GM19239 (cell line): ENCODE measurements around the gene MEGF6.
A peak's percentile ranks its signal among the peaks of the same experiment; 100 is the strongest.

Experiments used
- DNase-seq: peaks from one replicate; pipeline ENCODE4 v3.0.0; 2011; ENCODE audit warnings: low spot score; ENCODE audit not compliant: insufficient read length
- FAIRE-seq: peaks from 2 replicates; lab custom pipeline; 2011; peaks lifted over from hg19 to GRCh38; lab: Jason Lieb, UNC

MEGF6 gene

DNA sequence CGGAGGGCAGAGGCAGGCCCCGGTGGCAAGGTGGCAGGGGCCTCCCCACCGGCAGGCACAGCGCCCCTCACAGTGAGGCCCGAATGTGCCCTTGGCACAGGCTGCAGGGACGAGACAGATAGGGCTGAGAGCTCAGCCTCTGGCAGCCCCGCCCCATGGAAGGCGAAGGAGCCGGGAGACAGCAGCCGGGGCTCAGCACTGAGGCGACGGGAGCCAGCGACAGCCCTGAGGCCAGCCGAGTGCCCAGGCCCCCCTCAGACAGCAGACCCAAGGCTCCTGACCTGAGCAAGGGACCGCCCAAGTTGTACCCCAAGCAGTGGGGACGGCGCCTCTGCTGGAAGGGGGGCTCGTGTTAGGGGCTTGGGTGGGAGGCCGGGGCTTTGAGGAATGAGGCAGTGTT is 113.8 kb downstream of the MEGF6 start:
- DNase-seq (no peak), FAIRE-seq (no peak)

- no peak for DNase-seq
- FAIRE-seq, result no peak
Measured at GRCh38 chr1:3496916-3497315, 114.4 kb downstream of the MEGF6 start.

DNA sequence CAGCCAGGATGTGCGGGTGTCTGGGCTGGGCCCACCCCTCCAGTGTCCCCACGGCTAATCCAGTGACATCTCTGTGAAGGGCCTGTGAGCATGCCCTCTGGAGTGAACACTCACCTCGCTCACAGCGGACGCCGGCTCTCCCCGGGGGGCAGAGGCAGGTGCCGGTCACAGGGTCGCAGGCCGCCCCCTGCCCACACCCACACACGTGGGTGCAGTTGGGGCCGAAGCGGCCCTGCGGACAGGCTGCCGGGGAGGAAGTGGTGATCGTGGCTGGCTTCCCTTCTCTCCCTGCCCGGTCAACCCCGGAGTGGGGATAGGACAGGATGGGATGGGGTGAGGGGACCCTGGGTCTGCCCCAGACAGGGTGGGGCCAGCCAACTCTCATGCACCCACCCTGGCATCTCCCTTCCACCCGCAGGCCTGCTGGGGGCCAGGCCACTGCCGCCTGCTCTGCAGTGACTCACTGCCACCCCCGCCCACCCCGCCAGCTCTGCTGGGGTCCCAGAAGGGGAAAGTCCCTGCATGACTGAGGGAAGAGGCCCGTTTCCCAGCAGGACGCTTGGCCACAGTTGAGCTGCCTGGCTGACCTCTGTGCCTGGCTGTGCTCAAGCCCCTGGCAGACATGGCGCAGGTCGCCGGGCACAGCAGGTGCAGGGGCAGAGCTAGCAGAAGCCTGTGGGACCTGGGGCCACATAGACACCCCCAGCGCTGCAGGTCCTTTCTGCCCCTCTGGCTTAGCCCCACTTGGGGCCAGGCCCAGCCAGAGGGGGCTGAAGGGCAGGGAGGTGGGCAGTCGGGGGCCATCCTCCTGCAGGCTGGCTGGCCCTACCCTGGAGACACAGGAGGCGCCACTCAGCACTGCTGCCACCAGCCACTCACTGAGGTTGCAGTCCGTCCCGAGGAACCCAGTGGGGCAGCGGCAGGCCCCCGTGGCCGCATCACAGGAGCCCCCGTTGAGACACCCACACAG is 115.2 kb downstream of the MEGF6 start:
- FAIRE-seq (no peak), DNase-seq (no peak)

DNA sequence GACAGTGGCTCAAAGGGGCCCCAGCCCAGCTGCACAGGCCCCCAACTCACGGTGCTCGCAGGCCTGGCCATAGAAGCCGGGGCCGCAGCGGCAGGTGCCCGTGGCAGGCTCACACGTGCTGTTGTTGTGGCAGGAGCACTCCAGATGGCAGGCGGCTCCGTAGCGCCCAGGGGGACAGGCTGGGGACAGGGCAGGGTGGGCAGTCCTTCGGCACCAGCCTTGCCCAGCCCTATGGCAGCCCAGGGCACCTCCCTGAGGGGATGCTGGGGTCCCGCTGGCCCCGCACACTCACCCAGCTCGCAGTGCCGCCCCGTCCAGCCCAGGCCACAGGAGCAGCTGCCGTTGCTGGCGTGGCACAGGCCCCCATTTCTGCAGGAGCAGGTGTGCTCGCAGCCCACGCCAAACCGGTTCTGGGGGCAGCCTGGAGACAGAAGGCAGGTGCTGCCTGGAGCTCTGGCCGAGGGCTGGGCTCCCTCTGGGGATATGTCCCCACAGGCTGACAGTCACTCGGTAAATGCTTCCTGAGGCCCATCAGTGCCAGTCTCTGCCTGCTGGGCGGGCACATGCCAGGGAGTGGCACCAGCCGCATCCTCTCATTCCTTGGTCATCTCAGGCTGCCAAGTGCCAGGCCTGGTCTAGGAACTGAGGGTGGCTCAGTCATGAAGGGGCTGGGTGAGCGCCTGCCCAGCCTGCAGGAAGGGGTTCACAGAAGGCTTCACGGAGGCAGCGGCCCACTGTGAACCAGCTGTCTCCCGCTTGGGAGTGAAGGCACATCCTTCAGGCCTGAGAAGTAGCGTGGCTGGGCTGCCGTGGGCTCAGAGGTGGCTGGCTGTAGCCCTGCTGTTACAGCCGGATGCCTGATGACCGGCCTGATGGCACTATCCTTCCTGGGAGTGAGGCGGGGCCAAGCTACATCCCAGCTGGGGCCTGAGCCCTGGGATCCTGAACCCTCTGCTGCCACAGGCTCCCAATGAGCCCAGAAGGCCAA is 116.7 kb downstream of the MEGF6 start:
- FAIRE-seq (no peak), DNase-seq (no peak)

DNA sequence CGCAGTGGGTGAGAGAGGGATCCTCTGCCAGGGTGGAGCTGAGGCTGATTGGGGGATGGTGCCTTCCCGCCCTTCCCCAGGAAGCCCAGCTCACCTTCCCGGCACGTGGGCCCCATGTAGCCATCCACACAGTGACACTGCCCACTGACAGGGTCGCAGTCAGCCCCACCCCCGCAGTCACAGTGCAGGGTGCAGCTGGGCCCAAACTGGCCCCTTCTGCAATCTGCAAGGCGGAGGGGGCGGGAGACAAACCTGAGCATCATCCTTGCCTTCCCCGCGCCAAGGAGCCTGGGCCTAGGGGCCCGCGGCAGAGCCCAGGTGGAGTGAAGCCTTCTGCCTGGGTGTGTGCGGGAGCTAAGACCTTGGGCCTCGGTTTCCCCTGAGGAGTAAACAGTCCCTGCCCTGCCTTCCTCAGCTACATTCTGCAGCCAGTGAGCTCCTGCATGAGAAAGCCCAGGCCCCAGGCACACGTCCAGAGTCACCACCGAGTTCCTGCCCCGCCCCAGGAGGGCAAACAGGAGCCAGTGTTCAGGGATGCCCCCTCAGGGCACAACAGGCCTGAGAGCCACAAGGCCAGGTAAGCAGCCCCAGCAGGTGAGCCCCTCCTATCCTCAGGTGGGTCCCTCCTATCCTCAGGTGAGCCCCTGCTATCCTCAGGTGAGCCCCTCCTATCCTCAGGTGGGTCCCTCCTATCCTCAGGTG is 118.6 kb downstream of the MEGF6 start:
- FAIRE-seq (no peak), DNase-seq (no peak)

- peak; percentile 54 for FAIRE-seq
- peak; percentile 93 for DNase-seq
Measured at GRCh38 chr1:3491291-3492246, 119.7 kb downstream of the MEGF6 start.

GRCh38 chr1:3490046-3490745 is 121.1 kb downstream of the MEGF6 start:
- FAIRE-seq (no peak), DNase-seq (no peak)

DNA sequence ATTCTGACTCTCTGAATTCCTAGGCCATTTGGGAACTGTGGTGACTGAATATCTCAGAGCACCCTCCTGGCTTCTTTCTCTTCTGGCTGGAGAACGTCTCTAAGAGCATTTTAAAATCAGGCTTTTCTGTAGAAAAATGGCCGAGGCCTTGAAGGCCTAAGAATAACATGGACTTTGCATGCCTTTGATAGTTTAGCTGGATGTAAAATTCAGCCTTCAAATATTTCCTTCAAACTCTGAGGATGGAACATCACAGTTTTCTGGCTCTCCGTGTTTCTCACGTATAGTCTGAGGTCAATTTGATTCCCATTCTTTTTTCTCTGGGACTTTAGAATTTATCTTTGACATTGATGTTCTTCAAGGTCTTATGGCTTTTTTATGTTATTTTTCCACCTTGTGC is 122.9 kb downstream of the MEGF6 start:
- FAIRE-seq (no peak), DNase-seq (no peak)

- no peak for FAIRE-seq
- no peak for DNase-seq
Measured at GRCh38 chr1:3485016-3485415, 126.3 kb downstream of the MEGF6 start.

- no peak for FAIRE-seq
- peak; percentile 65 for DNase-seq
Measured at GRCh38 chr1:3483801-3484444, 127.4 kb downstream of the MEGF6 start.

DNA sequence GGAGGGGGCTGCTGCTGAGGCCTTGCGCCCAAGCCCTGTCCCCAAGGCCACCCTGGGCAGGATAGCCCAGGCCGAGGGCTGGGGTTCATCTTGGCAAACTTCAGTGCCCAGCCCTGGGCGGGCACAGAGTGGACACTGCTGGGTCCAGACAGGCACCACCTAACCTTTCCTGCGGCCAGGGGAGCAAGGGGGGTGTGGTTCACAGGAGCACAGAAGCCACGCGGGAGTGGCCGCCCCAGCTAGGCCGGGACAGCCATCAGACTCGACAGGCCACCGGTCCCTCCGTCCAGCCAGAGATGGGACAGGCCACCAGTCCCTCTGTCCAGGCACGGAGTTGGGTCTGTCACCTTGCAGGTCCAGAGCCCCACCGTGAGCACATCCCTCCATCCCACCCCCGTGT is 127.9 kb downstream of the MEGF6 start:
- DNase-seq (no peak), FAIRE-seq (no peak)

DNA sequence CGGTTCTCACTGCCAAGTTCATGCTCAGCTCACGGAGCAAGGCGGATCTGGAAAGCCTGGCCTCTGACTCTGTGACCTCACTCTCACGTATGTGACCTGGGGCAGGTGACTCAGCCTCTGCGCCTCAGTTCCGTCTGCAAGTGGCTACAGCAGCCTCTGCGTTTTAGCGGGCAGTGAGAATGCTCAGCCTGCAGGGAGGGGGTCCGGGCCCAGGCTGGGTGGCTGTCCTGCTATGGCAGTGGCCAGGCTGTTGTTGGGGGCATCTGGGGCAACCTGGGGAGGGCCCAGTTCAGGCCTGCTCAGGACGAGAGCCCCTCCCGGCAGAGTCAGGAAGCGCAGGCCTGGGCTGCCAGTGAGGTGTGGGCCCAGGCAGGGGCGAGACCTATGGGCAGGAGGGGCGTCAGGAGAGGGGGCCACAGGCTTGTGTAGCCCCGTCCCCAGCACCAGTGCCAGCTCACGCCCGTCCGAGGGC is 128.9 kb downstream of the MEGF6 start:
- FAIRE-seq (no peak), DNase-seq (peak; percentile 53)

DNA sequence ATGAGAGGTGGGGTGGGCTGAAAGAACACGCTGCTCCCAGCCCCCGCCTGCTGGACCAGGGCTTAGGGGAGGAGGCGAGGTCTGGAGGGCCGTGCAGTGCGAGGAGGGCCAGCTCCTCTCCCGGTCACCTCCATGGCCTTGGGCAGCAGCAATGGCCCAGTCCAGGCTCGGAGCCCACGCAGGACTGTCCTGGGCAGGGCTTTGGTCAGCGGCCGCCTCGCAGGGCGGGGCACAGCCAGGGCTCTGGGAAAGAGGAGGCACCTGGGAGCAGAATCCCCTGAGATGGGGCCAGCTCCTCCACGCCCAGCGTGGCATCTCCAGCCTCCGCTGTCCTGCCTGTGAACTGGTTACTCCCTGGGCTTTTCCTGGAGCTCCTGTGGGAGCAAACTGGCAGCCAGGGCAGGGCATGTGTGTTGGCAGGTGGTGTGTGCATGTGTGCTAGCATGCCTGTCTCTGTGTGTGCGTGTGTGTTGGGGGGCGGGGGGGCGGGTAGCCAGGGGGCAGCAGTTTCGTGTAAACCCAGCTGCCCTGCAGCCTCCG is 129.4 kb downstream of the MEGF6 start:
- no peak for DNase-seq
- no peak for FAIRE-seq

GRCh38 chr1:3481046-3481445 is 130.3 kb downstream of the MEGF6 start:
- no peak for FAIRE-seq
- DNase-seq, result no peak

GRCh38 chr1:3480369-3480719 is 131.0 kb downstream of the MEGF6 start:
- FAIRE-seq (no peak), DNase-seq (no peak)

DNA sequence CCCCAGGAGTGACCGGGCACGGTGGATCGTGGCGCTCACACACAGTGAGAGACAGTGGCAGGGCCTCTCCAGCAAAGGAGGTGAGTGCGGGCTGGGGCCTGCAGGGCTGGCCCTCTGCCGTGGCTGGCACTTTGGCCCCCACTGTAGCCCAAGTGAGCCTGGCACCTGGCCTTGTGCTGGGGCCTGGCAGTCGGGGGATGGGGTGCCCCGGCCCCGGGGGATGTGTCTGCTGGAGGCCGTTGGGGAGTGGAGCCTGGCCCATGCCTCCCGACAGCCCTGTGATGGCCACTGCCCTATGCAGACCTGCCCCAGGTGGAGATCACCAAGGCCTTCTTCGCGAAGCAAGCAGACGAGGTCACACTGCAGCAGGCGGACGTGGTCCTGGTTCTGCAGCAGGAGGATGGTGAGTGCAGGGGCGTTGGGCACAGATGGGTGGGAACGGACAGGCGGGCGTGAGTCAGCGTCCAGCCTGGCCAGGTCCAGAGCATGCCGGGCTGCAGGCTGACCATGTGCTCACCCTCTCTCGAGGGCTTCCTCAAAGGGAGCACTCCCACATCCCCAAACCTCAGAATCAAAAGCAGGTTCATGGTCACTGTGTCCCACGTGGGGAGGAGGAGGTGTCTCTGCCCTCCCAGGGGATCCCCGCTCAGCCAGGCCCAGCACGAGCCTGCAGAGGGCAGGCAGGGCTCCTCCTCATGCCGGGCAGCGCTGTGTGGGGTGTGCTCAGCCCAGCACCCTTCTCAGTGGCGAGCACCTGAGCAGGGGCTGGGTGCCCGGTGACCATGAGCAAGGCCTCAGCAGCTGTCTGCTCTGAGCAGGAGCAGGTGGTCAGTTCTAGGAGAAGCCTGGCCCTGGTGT is 131.6 kb downstream of the MEGF6 start:
- no peak for DNase-seq
- no peak for FAIRE-seq

DNA sequence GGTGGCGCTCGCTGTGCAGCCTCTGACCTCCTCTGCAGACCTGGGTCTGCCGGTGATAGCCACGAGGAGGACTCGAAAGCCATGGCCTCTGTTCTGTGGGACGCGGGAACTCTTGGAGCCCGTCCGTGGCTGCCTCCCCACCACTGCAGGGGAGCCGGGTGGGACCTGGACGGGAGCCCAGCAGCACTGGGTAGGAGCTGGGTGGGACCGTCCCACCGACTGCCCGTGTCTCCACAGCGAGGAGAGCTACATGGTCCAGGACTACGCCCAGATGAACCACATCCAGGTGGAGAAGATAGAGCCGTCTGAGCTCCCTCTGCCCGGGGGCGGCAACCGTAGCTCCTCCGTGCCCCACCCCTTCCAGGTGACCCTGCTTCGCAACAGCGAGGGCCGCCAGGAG is 133.1 kb downstream of the MEGF6 start:
- DNase-seq, result no peak
- FAIRE-seq, result no peak
